Stimulated activated CD8-positive, alpha-beta memory T cell treated with anti-CD3 and anti-CD28 coated beads, Interleukin-15, amount 100 ng/mL, for 4 hours (primary cell): Measurements from ENCODE around the gene CEP170B.
"Not testable (repeated sequence)": the region's sequence is repeated elsewhere in the genome, so short reads cannot be mapped to it uniquely, and the experiment has no call there.

ENCODE experiments used
- DNase-seq, 2 donors: peaks; one replicate each; pipeline ENCODE4 v3.0.0-alpha.2; 2020; ENCODE audit warnings: low read depth in 2 of 2

Gene CEP170B

GRCh38 chr14:104865081-104865630, at the start of gene CEP170B:
TSS of gene CEP170B (plus strand) at chr14:104865268. CDS start at chr14:104868451, 3,183 bp downstream.
- no peak for DNase-seq

- no peak for DNase-seq
These were observed 48.5 kb upstream of the CEP170B start for GRCh38 chr14:104816616-104816884.

DNA sequence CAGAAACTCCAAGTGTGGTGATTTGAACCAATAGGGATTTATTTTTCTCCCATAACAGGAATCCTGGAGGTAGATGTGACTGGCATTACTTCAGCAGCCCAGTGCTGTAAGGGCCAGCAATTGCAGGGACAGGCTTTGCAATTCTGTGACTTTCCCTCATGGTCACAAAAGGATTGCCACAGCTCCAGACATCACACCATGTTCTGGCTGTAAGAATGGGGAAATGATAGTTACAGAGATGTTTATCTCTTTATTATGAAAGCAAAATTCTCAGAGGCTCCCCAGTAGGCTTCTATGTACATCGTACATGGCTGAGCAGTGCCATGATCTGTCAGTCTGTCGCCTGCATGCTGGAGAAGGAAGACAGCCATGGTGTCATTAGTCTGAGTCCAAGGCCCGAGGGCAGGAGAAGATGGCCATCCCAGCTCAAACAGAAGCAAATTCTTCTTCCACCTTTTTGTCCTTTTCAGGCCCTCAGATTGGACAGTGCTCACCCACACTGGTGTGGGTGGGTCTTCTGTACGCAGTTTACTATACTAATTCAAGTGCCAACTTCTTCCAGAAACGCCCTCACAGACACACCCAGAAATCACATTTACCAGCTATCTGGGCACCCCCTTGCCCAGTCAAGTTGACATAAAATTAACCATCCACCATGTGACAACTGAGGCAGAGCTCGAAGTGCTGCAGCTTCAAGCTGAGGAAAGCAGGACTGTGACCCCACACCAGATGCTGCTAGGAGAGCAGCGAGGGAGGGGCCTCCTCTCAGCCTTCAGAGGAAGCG, 46.9 kb upstream of the CEP170B start:
- no peak for DNase-seq

DNA sequence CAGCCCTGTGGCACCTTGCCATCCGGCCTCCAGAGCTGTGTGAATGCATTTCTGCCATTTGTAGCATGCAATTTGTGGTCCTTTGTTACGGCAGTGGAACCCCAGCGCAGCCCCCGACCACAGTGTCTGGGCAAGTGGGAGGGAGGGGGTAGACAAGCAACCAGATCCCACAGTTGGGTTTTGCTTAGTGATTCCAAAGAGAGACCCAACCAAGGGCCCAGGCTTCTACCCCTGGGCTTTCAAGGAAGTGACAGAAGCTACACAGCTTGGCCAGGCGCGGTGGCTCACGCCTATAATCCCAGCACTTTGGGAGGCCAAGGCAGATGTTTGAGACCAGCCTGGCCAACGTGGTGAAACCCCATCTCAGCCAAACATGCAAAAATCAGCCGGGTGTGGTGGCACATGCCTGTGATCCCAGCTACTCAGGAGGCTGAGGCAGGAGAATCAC, 46.3 kb upstream of the CEP170B start:
- DNase-seq, result no peak

DNA sequence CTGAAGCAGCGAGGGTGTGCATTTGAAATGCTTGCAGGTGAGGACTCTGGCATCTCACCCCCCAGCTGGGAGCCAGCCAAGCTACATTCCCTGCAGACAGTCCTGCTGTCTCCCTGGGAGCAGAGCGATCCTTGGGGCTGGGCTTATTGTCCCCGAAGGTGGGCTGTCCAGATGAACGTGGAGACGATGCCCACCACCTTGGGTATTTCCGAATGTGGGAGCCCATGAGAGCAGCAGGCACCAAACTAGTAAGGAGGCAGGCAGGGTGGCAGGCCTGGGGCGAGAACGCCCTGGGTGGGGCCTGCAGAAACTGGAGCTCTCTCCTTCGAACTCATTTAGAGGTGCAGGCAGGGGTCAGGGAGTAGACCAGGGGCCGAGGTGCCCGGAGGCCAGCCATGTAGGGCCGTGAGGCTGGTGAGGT, 45.7 kb upstream of the CEP170B start:
- DNase-seq, result no peak

DNA sequence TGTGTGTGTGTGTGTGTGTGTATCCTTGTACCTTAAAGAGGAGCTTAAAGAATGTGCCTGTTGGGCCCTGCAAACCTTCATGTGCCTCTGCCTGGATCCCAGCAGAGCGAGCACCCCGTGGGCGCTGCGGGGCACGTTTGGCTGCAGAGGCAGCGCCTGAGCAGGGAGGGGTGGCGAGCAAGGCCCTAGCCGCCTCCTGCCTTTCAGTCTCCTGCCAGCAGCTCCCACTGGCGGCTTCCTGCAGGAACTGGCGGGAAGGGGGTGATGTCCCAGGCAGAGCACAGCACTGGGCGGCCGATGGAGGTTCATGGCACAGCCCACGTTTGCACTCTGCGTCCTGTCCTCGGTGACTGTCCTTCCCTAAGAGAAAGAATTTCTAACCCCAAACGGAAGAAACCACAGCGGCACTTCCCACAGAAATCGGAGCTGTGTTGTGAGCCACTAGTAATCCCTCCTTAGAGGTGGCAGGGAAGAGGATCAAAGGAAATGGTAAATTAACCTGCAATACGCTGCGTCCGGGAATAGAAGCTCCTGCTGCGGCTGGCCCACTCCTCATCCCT, 44.3 kb upstream of the CEP170B start:
- no peak for DNase-seq

DNA sequence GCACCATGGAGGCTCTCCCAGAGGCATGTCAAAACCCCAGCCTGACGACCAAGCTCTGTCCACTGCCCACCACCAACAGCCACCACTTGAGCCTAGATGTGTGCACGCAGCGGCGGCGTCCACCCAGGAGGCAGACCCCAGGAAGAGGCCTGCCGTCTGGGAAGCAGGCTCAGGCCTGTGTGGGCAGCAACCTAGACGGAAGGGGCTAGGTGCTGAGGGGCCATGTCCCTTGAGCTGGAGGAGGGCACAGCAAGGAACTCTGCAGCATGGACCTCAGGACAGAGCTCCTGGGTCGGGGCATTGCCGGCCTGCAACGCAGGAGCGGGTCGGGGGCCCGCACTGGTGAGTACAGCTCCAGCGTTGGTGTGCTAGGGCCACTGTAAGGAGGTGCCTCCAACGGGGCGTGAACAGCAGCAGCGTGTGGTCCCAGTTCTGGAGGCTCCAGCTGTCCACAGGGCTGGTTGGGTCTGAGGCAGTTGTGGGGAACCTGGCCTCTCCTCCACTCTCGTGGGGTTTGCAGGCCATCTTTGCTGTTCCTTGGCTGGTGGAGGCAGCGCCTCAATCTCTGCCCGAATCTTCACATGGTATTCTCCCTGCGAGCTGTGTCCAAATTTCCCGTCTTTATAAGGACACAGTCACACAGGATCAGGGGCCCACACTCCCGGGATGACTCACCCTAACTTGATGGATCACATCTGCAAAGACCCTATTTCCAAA, 43.7 kb upstream of the CEP170B start:
- no peak for DNase-seq

DNA sequence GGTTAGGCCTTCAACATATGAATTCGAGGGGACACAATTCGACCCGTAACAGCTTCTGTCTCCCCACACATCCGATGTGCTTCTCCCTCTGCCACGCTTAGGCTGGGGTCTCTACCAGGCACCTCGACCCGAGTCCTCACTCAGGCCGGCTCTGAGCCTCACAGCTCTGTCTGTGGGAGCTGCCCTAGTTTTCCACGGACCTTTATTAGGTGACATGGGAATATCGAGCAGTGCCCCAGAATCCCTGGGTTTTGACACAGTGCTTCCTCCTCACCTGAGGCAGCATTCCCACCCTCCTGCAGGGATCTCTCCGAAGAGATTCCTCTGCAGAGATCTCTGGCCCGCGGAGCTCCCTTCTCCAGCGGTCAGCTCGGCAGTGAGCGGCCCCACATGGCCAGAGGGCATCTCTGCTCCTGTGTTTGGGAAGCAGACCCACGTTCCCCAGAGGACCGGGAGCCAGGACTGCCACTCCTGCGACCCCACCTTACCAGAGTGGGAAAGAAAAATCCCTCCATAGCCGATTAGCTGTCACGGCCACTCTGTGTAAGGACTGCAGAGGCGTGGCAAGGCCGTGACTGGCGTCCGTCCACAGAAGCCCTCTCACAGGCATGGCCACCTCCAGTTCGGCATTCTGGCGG, 43.0 kb upstream of the CEP170B start:
- no peak for DNase-seq

DNA sequence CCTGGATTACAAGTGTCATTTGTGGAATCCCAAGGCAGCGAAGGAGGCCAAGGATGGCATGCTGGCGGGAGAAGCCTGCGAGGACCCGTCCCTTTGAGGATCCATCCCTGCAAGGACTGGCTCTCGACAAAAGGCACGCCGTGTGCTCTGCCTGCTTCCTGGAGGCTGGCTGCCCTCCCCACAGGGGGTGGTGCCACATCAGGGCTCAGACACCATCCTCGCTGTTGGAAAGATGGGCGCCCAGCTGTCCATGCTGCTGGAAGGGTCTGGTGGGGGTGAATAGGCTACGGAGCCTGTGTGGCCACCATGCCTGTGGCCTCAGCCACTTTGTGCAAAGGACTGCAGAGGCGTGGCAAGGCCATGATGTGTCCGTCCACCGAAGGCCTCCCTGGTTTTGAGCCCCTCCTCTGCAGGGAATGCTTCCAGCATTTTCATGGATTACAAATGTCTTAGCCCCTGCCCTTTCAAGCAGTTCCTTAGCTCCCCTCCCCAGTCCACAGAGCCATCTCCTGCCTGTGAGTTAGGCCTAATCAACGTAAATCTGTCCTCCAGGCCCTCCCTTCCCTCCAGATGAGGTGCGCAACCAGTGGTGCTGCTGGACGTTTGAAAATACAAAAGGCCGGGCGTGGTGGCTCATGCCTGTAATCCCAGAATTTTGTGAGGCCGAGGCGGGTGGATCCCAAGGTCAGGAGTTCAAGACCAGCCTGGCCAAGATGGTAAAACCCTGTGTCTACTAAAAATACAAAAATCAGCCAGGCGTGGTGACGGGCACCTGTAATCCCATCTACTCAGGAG, 42.0 kb upstream of the CEP170B start:
- DNase-seq, result no peak

DNA sequence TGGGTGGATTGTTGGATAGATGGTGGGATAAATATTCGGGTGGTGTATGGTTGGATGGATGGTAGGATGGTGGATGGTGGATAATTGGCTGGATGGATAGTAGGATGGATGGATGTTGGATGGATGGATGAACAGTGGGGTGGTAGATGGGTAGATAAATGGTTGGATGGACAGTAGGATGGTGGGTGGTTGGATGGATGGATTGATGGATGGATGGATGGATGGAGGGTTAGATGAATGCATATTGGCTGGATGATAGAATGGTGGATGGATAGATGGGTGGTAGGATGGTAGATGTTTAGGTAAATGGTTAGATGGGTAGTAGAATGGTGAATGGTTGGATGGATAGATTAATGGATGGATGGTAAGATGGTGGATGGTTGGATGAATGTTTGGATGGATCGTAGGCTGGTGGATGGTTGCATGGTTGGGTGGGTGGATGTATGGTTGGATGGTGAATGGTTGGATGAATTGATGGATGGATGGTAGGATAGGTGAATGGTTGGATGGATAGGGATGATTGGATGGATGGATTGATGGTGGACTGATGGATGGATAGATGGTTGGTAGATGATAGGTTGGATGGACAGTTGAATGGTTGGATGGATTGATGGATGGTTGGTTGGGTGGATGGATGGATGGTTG, 40.6 kb upstream of the CEP170B start:
- no peak for DNase-seq

DNA sequence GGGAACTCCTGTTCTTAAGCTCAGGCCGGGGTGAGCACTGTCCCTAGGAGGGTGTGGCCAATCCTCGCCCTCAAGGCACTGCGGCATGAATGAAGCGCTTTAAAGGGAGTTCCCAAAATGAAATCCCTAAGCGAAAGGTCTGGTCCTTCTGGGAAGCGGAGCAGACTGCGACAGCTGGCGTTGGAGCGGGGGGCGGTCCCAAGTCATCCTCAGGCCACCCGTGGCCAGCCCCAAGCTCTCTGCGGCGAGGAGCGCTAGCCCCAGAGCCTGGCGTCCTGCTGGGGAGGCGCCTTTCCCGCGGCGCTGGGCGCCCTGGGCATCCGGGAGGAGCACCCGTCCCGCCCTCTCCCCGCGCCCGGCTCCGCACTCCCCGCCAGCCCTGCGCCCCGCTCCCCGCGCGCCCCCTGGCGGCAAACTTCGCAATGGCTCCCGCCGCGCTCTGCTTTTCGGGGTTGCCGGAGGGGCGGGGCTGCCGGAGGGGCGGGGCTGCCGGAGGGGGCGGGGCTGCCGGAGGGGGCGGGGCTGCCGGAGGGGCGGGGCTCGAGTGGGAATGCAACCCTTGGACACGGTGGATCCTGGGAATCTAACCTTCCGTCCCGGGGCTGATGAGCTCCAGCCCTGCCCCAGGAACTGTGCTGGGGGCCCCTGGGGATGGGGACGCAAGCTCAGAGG, 38.7 kb upstream of the CEP170B start:
- DNase-seq, result peak; percentile 78 to 79

GRCh38 chr14:104826861-104827176, 38.2 kb upstream of the CEP170B start:
- no peak for DNase-seq

GRCh38 chr14:104827177-104828055, 37.7 kb upstream of the CEP170B start:
- DNase-seq, result peak in 1 of 2 donors; percentile 23

GRCh38 chr14:104830781-104831180, 34.3 kb upstream of the CEP170B start:
- DNase-seq, result no peak

GRCh38 chr14:104836171-104836935, 28.7 kb upstream of the CEP170B start:
- DNase-seq, result not testable (repeated sequence)

- no peak for DNase-seq
These were observed 23.3 kb upstream of the CEP170B start for GRCh38 chr14:104841730-104842129.

DNA sequence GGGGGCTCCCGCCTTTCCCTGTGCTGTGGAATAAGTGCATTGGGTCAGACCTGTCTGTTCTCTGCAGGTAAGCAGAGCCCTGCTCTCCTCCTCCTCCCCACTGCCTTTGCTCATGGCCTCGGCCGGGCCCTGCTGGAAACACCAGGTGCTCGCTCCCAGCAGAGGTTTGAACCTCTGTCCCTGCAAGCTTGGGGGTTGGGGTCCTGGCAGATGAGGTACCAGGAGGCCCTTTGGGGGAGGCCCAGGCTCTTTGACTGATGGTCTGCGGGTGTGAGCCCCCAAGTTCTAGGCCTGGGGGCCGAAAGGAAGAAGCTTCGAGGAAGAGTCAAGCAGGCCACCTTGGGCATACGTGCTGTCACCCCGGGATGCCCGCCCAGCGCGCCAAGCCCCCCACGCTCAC, 22.1 kb upstream of the CEP170B start:
- DNase-seq, result no peak

DNA sequence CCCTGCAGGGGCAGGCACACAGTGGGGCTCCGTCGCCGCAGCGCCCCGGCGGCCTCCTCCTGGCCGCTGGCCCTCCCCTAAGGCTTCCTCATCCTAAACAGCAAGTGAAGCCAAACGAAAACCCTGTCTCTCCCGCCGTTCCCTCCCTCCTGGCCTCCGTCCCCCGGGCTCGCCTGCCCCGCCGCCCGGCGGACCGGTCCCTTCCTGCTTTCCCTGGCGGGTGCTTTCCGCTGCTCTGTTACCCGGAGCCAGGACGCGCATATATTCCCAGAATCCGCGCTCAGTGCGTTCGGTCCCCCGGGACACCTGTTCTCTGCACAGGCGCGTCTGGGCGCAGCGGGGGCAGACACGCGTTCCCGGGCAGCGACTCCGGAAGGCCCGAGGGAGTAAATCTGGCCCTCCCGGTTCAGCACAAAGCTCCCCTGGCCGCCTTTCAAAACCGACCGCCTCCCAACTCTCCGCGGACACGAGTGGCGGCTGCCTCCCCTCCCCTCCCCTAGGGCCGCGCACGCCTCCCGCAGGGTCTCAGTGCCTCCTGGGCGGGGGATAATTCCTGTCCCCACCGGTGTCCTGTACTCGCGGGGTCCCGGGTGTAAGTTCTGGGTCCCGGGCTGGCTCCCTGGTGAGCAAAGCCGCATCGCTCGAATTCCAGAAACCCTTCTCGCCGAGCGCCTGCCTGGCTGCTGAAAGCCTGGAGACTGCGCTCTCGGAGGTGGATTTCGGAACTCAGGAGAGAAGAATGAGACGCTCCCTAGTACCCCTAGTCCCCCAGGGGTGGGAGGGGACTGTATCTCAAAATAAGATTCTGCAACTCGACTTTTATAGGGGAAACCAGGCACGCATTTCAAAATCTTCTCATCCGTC, 21.4 kb upstream of the CEP170B start:
- DNase-seq, result no peak
